Hepatocyte (in vitro differentiated cells): ENCODE results near the gene ABCB8.

Experiments
- EZH2 ChIP-seq: fragments of 200-600 bp; sonication (generic); IDR thresholded peaks from 2 replicates; pipeline ENCODE4 v1.6.1; 2016; ENCODE audit warnings: antibody characterized with exemption, mild to moderate bottlenecking, borderline replicate concordance
- EZH2phosphoT487 ChIP-seq: fragments of 200-600 bp; sonication (generic); IDR thresholded peaks from one replicate; pipeline ENCODE4 v1.6.1; 2018; ENCODE audit warnings: antibody characterized with exemption, mild to moderate bottlenecking, low read depth, moderate library complexity; ENCODE audit not compliant: unreplicated experiment, severe bottlenecking
- TF ChIP-seq, protein P1 (sequence below): fragments of 200-600 bp; sonication (generic); IDR thresholded peaks from 2 replicates; pipeline ENCODE4 v1.5.1; 2016; ENCODE audit warnings: antibody characterized with exemption, mild to moderate bottlenecking; ENCODE audit not compliant: poor library complexity

DNA sequence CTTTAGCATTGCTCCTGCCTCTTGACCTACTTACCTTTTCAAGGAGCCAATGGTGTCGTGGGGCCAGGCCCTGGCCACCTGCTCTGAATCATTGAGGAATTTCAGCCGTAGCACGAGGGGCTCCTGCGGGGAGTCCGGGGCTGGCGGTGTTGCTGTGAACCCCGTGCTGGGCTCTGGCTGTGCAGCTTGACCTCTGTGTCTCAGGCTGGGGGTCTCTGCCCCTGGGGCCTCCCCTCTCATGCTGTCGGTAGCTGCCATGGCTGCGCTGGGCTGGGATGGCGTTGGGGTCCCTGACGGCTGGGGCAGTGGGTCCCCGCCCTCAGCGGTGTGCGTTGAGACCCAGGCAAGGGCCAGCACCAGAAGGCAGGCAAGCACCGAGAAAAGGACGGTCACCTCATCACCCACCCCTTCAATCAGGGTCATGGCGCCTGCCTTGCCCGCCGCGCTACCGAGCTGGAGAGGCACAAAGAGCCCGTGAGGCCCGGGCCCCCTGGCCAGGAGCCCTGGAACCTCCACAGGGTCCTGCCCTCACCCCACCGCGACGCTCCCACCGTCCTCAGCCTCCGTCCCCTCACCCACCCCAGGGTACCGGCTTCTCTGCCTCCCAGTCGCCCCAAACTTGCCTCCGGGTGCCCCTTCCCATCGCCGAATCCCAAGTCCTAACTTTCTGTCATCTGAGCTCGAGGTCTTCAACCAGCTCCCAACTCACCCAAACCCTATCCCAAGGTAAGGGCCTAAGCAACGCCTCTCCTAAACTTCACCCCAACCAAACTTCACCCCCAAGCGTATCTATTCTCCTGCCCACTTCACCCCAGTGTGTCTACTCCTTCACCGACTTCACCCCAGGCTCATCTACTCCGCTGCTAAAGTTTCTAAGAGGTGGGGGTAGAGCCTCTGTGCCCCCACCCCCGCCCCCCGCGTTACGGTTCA is 54.2 kb downstream of the ABCB8 start:
- TF ChIP-seq, protein P1, sequence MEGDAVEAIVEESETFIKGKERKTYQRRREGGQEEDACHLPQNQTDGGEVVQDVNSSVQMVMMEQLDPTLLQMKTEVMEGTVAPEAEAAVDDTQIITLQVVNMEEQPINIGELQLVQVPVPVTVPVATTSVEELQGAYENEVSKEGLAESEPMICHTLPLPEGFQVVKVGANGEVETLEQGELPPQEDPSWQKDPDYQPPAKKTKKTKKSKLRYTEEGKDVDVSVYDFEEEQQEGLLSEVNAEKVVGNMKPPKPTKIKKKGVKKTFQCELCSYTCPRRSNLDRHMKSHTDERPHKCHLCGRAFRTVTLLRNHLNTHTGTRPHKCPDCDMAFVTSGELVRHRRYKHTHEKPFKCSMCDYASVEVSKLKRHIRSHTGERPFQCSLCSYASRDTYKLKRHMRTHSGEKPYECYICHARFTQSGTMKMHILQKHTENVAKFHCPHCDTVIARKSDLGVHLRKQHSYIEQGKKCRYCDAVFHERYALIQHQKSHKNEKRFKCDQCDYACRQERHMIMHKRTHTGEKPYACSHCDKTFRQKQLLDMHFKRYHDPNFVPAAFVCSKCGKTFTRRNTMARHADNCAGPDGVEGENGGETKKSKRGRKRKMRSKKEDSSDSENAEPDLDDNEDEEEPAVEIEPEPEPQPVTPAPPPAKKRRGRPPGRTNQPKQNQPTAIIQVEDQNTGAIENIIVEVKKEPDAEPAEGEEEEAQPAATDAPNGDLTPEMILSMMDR, result no peak
- no peak for TF ChIP-seq EZH2
- TF ChIP-seq EZH2phosphoT487, result no peak
